Calu3 (cell line): Measurements from ENCODE around the gene MSI2. TPM values are rescaled to one million over a fixed set of nuclear protein-coding genes. Genes with fewer than 3 reads are reported as not detected.

ENCODE experiments used
- BruUV-seq: library from RNA; stranded (reverse); fragments of 400-500 nt; replicated peaks from 2 replicates; lab custom pipeline; 2021; lab: Mats Ljungman, UMichigan
- CTCF ChIA-PET: fragments of 300-600 bp; sonication (Branson Sonifier 250); formaldehyde crosslinking; loops from one replicate; lab custom pipeline; 2022; ENCODE audit warnings: antibody characterized with exemption; lab: Charles Lee
- DNase-seq: peaks from one replicate; pipeline ENCODE4 v3.0.0; 2022
- H3K27ac Mint-ChIP-seq: one replicate; pipeline ENCODE4 v1.8.0; 2022; ENCODE audit warnings: mixed read lengths; ENCODE audit not compliant: unreplicated experiment
- H3K27me3 Mint-ChIP-seq: one replicate; pipeline ENCODE4 v1.8.0; 2022; ENCODE audit warnings: mixed read lengths; ENCODE audit not compliant: unreplicated experiment
- H3K36me3 Mint-ChIP-seq: one replicate; pipeline ENCODE4 v1.8.0; 2022; ENCODE audit warnings: mild to moderate bottlenecking, moderate library complexity, mixed read lengths; ENCODE audit not compliant: insufficient read depth, unreplicated experiment
- H3K4me1 Mint-ChIP-seq: one replicate; pipeline ENCODE4 v1.8.0; 2022; ENCODE audit warnings: mild to moderate bottlenecking, low read depth, mixed read lengths; ENCODE audit not compliant: unreplicated experiment
- H3K4me3 Mint-ChIP-seq: one replicate; pipeline ENCODE4 v1.8.0; 2022; ENCODE audit warnings: mild to moderate bottlenecking, low read depth, moderate library complexity, mixed read lengths; ENCODE audit not compliant: unreplicated experiment
- H3K9me3 Mint-ChIP-seq: one replicate; pipeline ENCODE4 v1.8.0; 2022; ENCODE audit warnings: low read depth, mixed read lengths; ENCODE audit not compliant: unreplicated experiment
- CTCF ChIP-seq: fragments of 200-600 bp; IDR thresholded peaks from one replicate; pipeline ENCODE4 v1.8.0; 2022; ENCODE audit warnings: antibody characterized with exemption; ENCODE audit not compliant: unreplicated experiment
- intact Hi-C: fragments of 100-400 bp; cut with micrococcal nuclease; formaldehyde crosslinking; loops from one replicate; pipeline ENCODE4 v1.10.0; 2022; ENCODE audit not compliant: unreplicated experiment
- total RNA-seq: library from RNA; stranded (reverse); gene quantifications from 2 replicates; pipeline ENCODE4 v1.2.3, GENCODE V29; 2022

The MSI2 gene
- total RNA-seq, 1 experiment from 2014 or later, result 66.4 TPM

DNA sequence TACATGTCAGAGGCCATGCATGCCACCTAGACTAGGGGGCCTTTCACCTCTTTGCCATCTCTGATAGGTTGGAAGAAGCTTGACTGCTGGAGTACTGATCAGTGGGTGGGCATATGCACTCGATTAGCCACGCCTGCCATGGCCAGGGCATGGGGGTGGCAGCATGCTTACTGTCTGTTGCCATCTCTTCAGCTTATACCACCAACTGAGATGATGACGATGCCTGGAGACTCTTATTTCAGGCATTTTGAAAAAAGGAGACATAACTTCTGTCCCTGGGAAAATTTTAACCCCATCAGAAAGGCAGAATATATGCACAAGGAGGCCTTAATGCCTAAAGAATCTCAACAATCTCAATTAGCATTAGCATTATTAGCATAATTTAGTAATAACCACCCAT lies 60.8 kb downstream of the MSI2 start:
- no peaks in the 10 kb centered on the region for H3K9me3 Mint-ChIP-seq
- H3K4me3 Mint-ChIP-seq, result no peak overlapping the region
- H3K27ac Mint-ChIP-seq, result no peak overlapping the region
- no peak for DNase-seq
- intact Hi-C loops, result no loop called here
- H3K27me3 Mint-ChIP-seq, result no peaks in the 10 kb centered on the region
- H3K36me3 Mint-ChIP-seq, result no peaks in the 10 kb centered on the region
- BruUV-seq, result no TSS peak
- CTCF ChIA-PET, result interaction anchor here (0.7 kb wide), 1 partner anchor 59 kb away, joined by 6 read pairs; no protein-coding TSS in a partner anchor
- no peak for TF ChIP-seq CTCF
- no peaks in the 10 kb centered on the region for H3K4me1 Mint-ChIP-seq

GRCh38 chr17:57318913-57319312 lies 62.6 kb downstream of the MSI2 start:
- BruUV-seq, result no TSS peak
- H3K27me3 Mint-ChIP-seq, result no peaks in the 10 kb centered on the region
- H3K4me1 Mint-ChIP-seq, result no peaks in the 10 kb centered on the region
- no peaks in the 10 kb centered on the region for H3K36me3 Mint-ChIP-seq
- TF ChIP-seq CTCF, result no peak
- CTCF ChIA-PET, result no interaction called here
- no peak overlapping the region for H3K4me3 Mint-ChIP-seq
- H3K27ac Mint-ChIP-seq, result no peak overlapping the region
- no peaks in the 10 kb centered on the region for H3K9me3 Mint-ChIP-seq
- DNase-seq, result no peak
- intact Hi-C loops, result no loop called here

DNA sequence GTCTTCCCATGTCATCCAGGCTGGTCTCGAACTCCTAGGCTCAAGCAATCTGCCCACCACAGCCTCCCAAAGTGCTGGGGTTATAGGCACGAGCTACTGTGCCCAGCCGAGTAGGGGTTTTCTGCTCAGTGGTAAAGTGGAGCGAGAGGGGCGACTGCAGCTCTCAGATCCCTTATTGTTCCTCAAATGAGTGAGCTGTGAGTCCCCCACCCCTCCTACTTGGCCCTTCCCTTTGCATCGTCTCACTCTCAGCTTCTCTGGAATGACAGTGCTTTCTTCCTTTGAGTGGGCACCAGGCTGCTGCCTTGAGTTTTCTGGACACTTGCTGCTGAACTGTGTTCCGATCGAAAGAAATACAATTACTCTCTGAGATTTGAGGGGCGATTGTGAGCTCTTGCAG lies 63.5 kb downstream of the MSI2 start:
- DNase-seq, result no peak
- no peaks in the 10 kb centered on the region for H3K9me3 Mint-ChIP-seq
- H3K4me1 Mint-ChIP-seq, result no peaks in the 10 kb centered on the region
- H3K27me3 Mint-ChIP-seq, result no peaks in the 10 kb centered on the region
- intact Hi-C loops, result no loop called here
- no peak for TF ChIP-seq CTCF
- BruUV-seq, result no TSS peak
- H3K27ac Mint-ChIP-seq, result no peak overlapping the region
- no peak overlapping the region for H3K4me3 Mint-ChIP-seq
- peaks cover 4% of the 10 kb centered on the region for H3K36me3 Mint-ChIP-seq
- CTCF ChIA-PET, result no interaction called here

DNA sequence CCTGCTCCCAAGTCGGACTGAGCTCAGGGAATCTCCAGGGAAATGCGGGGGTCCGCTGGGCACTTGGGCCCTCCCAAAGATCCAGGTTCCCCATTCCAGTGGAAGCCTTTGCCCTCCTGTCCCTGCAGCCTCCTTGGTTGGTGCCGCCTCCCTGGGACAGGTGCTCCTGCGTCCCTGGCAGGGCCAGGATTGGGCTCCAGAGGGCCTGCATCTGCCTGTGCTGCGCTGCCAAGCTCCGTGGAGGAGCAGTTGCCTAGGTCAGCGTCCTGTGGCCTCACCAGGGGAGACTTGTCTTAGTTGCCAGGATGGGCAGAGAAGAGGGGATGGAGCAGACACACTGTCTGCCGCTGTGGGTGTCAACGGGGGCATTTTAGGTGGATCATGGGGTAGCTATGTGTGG lies 67.1 kb downstream of the MSI2 start:
- Mint-ChIP-seq H3K36me3 (peaks cover 5% of the 10 kb centered on the region), H3K4me1 (no peaks in the 10 kb centered on the region), H3K4me3 (no peak overlapping the region), H3K27ac (no peak overlapping the region), H3K9me3 (no peaks in the 10 kb centered on the region), H3K27me3 (no peaks in the 10 kb centered on the region)
- TF ChIP-seq CTCF, result no peak
- intact Hi-C loops, result no loop called here
- CTCF ChIA-PET, result interaction anchor here (0.6 kb wide), 1 partner anchor 52 kb away, joined by 4 read pairs; no protein-coding TSS in a partner anchor
- DNase-seq, result no peak
- BruUV-seq, result no TSS peak
